ENCODE measurements around the gene UFSP1.
"Not testable (repeated sequence)": the region's sequence is repeated elsewhere in the genome, so short reads cannot be mapped to it uniquely, and the experiment has no call there.

Gene UFSP1

DNA sequence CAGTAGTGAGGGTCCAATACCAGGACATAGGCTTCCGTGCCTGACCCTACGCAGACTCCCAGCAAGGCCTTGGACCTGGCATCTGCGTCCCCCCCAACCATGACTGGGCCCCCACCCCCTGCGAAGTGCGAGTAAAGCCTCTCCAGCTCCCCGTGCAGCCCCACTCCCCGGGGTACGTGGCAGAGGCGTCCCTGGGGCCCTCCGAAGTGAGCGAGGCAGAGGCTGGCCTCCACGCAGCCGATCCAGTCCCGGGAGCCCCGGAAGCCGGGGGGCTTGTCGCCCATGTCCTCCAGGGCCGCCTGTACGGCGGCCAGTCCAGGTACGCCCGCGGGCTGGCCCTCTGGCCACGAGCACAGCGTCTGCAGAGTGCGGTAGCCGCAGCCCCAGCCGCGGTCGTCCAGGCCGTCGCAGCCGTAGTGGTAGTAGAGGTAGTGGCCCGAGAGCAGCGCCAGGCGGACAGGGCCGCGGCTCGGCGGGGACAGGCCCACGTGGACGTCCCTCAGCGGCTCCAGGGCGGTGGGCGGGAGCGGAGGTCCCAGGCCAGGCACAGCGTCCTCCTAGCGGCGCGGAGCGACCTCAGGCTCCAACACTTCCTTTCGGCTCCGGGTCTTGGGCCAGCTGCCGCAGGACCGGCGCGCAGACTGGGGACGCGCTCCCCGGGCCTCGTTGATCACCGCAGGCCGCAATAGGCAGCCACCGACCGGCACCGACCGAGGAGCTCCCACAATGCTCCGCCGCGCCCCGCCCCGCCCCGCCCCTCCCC lies at the start of gene UFSP1:
TSS of gene UFSP1 (minus strand) at position 728 of the 763 bp plus-strand sequence. CDS start at position 284, 444 bp downstream.
- no peak for DNase-seq (ENCODE audit: extremely low read depth, low read depth)
- TF ChIP-seq, protein P1, sequence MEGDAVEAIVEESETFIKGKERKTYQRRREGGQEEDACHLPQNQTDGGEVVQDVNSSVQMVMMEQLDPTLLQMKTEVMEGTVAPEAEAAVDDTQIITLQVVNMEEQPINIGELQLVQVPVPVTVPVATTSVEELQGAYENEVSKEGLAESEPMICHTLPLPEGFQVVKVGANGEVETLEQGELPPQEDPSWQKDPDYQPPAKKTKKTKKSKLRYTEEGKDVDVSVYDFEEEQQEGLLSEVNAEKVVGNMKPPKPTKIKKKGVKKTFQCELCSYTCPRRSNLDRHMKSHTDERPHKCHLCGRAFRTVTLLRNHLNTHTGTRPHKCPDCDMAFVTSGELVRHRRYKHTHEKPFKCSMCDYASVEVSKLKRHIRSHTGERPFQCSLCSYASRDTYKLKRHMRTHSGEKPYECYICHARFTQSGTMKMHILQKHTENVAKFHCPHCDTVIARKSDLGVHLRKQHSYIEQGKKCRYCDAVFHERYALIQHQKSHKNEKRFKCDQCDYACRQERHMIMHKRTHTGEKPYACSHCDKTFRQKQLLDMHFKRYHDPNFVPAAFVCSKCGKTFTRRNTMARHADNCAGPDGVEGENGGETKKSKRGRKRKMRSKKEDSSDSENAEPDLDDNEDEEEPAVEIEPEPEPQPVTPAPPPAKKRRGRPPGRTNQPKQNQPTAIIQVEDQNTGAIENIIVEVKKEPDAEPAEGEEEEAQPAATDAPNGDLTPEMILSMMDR (IDR thresholded peaks at IDR 0.05; ENCODE audit: low read depth, low read length) = no peak

DNA sequence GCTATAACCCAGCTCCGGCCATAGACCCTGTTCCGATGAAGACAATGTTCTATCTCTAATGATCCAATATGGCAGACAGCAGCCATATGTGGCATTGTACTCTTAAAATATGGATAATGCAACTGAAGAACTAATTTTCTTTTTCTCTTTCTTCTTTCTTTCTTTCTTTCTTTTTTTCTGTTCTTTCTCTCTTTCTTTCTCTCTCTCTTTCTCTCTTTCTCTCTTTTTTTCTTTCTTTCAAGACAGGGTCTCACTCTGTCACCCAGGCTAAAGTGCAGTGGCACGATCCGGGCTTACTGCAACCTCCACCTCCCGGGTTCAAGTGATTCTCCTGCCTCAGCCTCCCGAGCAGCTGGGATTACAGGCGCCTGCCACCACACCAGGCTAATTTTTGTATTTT lies 46.7 kb upstream of the UFSP1 start:
- DNase-seq (ENCODE audit: extremely low read depth, low read depth) = not testable (repeated sequence)

DNA sequence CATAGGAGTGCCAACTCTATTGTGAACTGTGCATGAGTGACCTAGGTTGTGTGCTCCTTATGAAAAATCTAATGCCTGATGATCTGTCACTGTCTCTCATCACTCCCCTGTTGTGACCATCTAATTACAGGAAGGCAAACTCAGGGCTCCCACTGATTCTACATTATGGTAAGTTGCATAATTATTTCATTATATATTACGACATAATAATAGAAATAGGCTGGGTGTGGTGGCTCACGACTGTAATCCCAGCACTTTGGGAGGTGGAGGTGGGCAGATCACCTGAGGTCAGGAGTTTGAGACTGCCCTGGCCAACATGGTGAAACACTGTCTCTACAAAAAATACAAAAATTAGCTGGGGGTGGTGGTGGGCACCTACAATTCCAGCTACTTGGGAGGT lies 45.9 kb upstream of the UFSP1 start:
- DNase-seq (ENCODE audit: extremely low read depth, low read depth) = not testable (repeated sequence)

DNA sequence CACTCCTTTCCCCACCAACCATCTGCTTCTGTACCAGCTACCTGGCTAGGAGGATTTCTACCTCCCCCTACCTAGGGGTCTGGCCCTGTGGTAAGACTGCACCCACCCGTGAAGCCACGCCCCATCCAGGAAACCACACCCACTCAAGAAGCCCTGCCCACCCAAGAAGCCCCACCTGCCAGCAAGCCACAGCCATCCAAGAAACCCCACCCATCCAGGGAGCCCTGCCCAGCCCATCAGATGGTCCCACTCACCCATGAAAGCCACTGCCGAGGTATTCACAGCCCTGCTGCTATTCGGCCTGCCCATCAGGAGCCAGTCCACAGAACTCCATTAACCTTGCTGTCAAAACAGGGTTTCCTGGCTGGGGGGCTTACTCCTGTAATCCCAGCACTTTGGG lies 44.2 kb upstream of the UFSP1 start:
- DNase-seq (ENCODE audit: extremely low read depth, low read depth) = no peak
- TF ChIP-seq, protein P1 (IDR thresholded peaks at IDR 0.05; ENCODE audit: low read depth, low read length) = no peak

DNA sequence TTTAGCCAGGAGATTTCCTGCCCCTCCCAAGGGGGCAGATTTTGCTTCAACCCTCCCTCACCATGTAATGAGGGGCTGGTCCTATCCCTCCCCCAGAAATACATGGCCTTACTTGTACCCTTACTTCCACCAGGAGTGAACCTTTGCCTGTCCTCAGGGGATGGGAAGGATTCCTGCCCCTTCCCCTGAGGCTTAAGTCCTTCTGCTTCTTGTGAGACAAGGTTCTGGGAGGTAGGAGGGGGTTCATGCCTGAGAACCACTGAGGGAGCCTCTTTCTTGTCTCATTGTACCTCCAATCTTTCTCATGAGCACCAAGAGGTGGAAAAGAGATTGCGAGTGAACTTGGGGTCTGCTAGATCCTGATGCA lies 40.3 kb upstream of the UFSP1 start:
- TF ChIP-seq, protein P1 (IDR thresholded peaks at IDR 0.05; ENCODE audit: low read depth, low read length) = no peak
- no peak for DNase-seq (ENCODE audit: extremely low read depth, low read depth)

DNA sequence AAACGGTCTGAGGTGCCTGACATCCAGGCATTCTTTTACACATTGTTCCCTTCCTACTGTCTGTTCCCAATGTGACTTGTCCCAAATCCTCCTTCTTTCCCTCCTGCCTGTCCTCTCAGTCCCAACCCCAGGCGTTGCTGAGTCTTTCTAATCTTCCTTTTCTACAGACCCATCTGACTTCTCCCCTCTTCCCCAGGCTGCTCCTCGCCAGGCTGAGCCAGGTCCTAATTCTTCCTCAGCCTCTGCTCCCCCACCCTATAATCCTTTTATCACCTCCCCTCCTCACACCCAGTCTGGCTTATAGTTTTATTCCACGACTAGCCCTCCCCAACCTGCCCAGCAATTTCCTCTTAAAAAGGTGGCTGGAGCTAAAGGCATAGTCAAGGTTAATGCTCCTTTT lies 34.1 kb upstream of the UFSP1 start:
- DNase-seq (ENCODE audit: extremely low read depth, low read depth) = not testable (repeated sequence)

DNA sequence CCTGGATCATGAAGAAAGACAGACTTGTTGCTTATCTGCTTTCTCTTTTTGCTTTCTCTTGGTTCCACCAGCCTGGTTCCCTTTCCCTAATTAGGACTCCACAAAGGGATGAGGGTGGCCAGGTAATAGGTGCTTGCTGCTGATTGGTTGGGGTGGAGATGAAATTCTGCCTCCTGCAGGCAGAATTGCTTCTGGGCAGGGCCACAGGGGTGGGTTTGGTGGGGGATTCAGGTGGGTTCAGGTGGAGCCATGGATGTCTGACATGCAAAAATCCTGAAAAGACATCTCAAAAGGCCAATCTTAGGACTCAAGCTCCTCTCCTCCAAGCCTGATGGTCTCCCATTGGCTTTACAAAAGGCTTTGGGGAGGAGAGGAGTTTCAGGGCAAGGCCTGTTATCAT lies 31.5 kb upstream of the UFSP1 start:
- no peak for DNase-seq (ENCODE audit: extremely low read depth, low read depth)
- TF ChIP-seq, protein P1 (IDR thresholded peaks at IDR 0.05; ENCODE audit: low read depth, low read length) = no peak

DNA sequence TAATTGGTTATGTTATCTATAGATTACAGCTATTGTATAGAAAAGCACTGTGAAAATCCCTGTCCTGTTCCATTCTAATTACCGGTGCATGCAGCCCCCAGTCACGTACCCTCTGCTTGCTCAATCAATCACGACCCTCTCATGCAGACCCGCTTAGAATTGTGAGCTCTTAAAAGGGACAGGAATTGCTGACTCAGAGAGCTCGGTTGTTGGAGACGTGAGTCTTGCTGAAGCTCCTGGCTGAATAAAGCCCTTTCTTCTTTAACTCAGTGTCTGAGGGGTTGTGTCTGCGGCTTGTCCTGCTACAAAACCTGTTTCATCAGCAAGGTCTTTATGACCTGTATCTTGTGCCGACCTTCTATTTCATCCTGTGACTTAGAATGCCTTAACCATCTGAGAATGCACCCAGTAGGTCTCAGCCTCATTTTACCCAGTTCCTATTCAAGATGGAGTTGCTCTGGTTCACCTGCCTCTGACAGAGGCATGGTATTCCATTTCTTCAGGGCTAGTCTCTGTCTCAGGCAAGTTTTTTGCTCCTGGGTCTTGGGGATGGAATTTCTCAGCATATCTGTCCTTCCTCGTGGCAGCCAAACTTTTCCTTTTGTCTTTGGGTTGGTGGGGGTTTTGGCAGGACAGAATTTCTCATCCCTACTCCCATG lies 30.4 kb upstream of the UFSP1 start:
- not testable (repeated sequence) for DNase-seq (ENCODE audit: extremely low read depth, low read depth)

DNA sequence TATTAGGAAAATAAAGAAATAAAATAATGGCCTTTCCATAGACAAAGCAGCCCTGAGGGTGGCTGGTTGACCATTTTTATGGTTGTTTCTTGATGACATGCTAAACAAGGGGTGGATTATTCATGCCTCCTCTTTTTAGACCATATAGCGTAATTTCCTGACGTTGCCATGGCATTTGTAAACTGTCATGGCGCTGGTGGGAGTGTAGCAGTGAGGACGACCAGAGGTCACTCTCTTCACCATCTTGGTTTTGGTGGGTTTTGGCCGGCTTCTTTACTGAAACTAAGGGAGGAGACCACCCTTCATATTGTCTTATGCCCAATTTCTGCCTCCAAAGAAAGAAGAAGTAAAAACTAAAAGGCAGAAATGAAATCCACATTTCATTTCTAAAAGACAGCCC lies 29.8 kb upstream of the UFSP1 start:
- DNase-seq (ENCODE audit: extremely low read depth, low read depth) = not testable (repeated sequence)

DNA sequence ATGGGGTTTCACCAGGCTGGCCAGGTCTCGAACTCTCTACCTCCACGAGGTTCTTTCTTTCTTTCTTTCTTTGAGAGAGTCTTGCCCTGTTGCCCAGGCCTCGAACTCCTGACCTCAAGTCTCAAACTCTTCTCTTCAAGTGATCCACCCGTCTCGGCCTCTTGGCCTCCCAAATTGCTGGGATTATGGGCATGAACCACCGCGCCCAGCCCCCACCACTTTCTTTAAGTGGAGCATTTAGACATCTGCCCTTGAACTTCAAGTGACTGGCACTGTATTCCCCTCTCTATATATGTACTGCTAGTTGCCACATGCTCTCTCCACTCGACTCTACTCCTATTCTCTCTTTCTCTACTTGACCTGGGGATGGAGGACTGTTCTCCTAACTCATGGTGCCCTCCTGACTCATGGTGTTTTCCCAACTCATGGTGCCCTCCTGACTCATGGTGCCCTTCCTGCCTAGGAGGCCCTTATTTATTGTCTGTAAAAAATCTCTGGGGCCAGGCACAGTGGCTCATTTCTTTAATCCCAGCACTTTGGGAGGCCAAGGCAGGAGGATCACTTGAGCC lies 25.4 kb upstream of the UFSP1 start:
- DNase-seq (ENCODE audit: extremely low read depth, low read depth) = no peak
- TF ChIP-seq, protein P1 (IDR thresholded peaks at IDR 0.05; ENCODE audit: low read depth, low read length) = no peak

Measured in AG09319 (cell line).